ENCODE measurements around the gene TFEC.
"Not testable (repeated sequence)": the region's sequence is repeated elsewhere in the genome, so short reads cannot be mapped to it uniquely, and the experiment has no call there.

Gene TFEC

DNA sequence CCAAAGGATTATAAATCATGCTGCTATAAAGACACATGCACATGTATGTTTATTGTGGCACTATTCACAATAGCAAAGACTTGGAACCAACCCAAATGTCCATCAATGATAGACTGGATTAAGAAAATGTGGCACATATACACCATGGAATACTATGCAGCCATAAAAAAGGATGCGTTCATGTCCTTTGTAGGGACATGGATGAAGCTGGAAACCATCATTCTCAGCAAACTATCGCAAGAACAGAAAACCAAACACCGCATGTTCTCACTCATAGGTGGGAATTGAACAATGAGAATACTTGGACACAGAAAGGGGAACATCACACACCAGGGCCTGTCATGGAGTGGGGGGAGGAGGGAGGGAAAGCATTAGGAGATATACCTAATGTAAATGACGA, 100.4 kb downstream of the TFEC start:
- DNase-seq (ENCODE audit: low read depth in 1 of 2, low spot score in 1 of 2) = not testable (repeated sequence)

DNA sequence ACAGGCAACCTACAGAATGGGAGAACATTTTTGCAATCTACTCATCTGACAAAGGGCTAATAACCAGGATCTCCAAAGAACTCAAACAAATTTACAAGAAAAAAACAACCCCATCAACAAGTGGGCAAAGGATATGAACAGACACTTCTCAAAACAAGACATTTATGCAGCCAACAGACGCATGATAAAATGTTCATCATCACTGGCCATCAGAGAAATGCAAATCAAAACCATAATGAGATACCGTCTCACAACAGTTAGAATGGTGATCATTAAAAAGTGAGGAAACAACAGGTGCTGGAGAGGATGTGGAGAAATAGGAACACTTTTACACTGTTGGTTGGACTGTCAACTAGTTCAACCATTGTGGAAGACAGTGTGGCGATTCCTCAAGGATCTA, 100.8 kb downstream of the TFEC start:
- not testable (repeated sequence) for DNase-seq (ENCODE audit: low read depth in 1 of 2, low spot score in 1 of 2)

DNA sequence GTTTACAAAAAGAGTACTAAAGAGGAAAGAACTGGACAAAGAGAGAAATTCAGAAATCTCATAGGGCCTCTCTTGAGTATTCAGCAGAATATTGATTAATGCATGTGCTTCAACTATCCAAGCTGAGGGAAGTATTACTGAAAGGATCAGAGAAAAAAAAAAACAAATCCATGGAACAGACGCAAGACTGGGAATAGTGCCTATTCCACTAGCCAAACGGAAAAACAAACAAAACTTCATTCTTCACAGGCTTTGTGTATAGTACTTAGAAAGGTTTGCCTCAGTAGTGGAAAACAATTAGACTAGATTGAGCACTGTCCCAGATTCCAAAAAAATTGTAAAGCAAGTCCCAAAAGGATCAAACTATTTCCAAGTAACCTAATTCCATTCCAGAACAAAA, 106.2 kb downstream of the TFEC start:
- no peak for DNase-seq (ENCODE audit: low read depth in 1 of 2, low spot score in 1 of 2)

DNA sequence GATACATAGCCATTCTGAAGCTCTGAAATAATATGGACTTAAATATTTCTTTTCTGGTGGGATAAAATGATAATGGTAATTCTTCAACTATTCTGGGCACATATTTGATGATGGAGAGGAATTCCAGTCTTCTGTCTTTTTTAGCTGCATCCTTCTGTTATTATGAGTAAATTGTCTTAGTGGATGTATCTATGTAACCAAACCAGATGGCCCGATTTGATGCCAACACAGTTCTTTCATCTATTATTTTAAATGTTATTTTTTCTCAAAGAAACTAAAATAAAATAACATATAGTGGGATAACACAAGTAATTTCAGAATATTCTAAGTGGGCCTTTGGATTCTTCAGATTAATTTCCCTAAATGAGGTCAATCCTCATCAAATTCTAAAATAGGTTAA, 110.2 kb downstream of the TFEC start:
- no peak for DNase-seq (ENCODE audit: low read depth in 1 of 2, low spot score in 1 of 2)

DNA sequence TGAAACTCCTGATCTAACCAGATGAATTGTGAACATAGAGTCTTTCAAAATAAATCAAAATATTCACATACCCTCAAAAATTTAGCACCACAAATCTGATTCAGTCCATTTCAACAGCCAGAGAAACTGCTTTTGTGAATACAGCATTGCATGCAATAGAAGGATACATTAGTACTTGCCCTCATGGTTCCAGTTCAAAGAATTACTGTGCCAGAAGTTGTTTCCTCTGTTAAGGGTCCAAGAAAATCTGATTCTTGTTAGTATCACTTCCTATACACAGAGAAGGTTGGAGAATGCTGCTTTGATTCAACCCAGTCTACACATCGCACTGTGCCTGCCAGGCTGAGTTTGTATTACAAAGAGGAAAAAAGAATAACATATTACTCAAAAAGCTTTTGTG, 115.6 kb downstream of the TFEC start:
- no peak for DNase-seq (ENCODE audit: low read depth in 1 of 2, low spot score in 1 of 2)

DNA sequence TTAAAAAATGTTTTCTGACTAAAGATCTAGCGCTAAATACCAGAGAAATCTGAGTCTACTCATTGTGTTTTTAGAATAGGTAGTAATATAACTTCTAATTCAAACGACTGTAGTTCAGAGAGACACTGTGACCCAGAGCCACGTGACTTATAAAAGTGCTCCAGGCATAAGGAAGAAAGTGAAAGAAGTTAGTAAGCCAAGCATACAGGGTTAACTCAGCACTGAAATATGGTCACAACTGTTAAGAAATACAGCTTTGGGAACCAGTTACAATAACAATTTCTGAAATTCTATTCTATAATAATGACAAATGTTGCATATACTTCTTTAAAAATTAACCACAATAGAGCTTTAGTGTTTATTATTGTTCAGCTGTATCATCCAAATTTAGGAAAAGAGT, 119.1 kb downstream of the TFEC start:
- no peak for DNase-seq (ENCODE audit: low read depth in 1 of 2, low spot score in 1 of 2)

DNA sequence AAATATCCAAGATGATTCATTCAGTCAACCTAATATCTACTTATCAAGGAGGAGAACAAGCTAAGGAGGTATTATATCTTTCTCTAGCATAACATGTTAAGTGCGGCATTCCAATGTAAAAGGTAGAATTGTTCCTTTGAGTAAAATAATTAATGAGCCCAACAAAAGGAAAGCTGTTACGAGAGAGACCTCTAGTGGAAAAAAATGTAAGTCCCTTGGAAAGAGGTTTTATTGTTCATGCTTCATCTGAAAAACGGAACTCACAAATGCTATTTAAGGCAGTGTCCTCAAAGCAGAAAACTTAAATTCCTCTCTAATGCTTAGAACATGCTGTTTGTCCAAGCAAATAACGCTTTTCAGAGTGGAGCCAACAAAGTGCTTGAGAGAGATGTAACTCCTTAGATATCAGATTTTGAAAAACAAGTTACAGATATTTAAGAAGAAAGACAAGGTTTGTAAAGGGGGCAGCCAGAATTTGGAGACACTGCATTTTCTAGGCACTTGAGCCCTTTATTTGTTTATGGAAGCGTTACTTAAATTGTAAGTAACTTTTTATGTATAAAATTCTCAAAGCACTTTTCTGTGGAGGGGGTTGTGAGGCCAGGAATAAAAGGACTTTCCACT, 119.9 kb downstream of the TFEC start:
- no peak for DNase-seq (ENCODE audit: low read depth in 1 of 2, low spot score in 1 of 2)

DNA sequence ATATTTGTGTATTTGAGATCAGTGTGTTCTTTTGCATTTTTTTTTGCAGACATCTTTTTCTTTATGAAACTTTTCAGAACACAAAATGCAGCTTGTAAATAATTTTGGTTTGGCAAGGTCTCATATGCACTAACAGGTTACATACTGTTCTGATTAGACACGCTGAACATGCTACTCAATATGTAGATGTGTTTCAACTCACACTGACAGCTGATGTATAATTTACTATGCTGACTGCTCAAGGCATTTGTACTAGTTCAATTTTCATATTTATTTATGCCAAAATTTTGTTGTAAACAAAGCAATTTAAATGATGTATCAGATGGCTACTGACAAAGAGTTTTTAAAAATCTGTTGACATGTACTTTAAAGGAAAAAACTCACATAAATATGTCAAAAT, 123.8 kb downstream of the TFEC start:
- DNase-seq (ENCODE audit: low read depth in 1 of 2, low spot score in 1 of 2) = no peak

DNA sequence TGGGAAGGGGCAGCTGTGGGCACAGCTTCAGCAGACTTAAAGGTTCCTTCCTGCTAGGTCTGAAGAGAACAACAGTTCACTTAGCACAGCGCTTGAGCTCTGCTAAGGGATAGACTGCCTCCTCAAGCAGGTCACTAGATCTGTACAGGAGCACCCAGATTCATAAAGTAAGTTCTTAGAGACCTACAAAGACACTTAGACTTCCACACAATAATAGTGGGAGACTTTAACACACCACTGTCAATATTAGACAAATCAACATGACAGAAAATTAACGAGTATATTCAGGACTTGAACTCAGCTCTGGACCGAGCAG, 140.9 kb downstream of the TFEC start:
- no peak for DNase-seq (ENCODE audit: low read depth in 1 of 2, low spot score in 1 of 2)

DNA sequence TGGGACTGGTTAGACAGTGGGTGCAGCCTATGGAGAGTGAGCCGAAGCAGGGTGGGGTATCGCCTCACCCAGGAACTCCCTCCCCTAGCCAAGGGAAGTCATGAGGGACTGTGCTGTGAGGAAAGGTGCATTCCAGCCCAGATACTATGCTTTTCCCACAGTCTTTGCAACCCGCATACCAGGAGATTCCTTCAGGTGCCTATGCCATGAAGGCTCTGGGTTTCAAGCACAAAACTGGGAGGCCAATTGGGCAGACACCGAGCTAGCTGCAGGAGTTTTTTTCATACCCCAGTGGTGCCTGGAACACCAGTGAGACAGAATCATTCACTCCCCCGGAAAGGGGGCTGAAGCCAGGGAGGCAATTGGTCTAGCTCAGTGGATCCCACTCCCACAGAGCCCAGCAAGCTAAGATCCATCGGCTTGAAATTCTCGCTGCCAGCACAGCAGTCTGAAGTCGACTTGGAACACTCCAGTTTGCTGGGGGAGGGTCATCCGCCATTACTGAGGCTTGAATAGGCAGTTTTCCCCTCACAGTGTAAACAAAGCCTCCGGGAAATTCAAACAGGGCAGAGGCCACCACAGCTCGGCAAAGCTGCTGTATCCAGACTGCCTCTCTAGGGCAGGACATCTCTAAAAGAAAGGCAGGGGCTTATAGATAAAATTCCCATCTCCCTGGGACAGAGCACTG, 141.4 kb downstream of the TFEC start:
- DNase-seq (ENCODE audit: low read depth in 1 of 2, low spot score in 1 of 2) = no peak

DNA sequence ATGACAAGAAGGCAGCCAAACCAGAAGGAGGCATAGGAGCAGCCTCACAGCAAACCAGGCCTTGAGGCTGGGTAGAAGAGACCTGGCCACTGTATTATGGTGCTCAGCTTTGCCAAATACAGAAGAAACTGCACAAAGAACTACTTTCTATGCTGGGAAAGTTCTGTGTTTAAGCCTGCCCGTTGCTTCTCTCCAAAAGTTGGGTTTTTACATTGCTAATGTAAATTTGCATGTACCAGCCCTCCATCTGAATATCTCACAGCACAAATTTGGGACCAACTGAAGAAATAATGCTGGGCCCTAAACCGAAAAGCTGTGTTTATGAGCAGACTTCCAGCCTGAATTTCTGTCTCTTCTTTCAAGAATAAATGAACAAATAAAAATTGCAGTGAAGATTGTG, 145.0 kb downstream of the TFEC start:
- DNase-seq (ENCODE audit: low read depth in 1 of 2, low spot score in 1 of 2) = no peak
